Stimulated activated CD8-positive, alpha-beta memory T cell treated with anti-CD3 and anti-CD28 coated beads, Interleukin-2, amount 100 ng/mL, for 1 hour (primary cell): ENCODE results near the gene MYDGF.

ENCODE experiments used
- DNase-seq, 2 donors: peaks; one replicate each; pipeline ENCODE4 v3.0.0-alpha.2; 2020; ENCODE audit warnings: low read depth in 2 of 2

Gene MYDGF

DNA sequence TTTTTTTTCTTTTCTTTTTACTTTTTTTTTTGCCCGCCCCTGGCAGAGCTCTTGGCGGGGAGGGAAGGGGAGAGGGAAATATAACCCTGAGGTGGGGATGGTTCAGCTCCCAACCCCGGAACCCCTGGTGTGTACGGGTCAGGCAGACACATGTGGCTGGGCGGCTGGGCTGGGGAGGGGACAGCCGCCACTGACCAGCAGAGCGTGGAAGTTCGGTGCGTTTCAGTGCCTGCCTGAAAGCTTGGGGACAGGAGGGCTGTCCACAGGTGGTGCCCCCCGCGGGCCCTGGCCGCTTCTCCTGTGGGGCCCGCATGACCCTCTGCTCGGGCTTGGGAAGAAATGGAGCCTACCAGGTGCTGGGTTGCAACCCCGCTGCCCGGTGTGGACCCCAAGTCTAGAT, 5.2 kb upstream of the MYDGF start:
- DNase-seq: no peak

DNA sequence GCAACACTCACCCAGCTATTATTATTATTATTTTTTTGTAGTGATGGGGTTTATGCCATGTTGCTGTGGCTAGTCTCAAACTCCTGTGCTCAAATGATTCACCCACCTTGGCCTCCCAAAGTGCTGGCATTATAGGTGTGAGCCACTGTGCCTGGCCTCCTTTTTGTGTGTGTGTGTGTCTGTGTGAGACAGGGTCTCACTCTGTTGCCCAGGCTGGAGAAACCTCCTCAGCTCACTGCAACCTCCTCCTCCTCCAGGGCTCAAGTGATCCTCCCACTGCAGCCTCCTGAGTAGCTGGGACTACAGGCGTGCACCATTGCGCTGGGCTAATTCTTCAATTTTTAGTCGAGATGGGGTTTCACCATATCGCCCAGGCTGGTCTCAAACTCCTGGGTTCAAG, 3.6 kb upstream of the MYDGF start:
- no peak for DNase-seq

DNA sequence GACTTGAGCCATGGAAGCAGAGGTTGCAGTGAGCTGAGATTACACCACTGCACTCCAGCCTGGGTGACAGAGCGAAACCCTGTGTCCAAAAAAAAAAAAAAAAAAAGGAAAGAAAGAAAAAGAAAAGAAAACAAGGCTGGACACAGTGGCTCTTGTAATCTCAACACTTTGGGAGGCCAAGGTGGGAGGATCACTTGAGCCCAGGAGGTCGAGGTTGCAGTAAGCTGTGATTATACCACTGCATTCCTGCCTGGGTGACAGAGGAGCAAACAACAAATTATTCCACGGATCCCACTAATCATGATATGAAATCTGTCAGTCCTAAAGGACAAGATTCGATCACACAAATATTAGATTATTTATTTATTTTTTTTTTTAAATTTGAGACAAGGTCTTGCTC, 3.1 kb upstream of the MYDGF start:
- no peak for DNase-seq

DNA sequence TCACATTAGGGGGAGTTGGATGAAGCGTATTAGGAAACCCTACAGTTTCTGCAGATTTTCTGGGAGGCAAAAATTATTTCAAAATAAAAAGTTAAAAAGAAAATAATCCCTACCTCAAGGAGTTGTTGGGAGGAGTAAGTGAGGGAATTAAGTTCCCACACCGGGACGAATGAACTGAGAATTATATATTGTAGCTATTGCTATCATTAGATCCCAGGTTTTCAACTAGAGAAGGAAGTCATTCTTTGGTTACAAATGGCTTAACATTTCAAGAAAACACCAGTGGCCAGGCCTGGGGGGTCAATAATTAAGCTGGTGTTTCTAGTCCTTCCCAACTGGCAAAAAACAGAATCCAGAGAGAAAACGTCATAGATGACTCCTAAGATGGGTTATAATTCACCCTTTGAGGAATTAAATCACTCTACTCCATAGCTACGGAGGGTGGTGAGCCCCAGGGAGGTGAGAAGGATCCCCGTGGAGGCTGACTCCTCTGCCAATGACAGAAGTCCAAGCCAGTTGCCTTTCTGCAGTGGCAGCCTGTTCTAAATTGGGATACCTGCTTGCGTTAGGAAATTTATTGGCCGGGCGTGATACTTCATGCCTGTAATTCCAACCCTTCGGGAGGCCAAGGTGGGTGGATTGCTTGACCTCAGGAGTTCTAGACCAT, 1.2 kb upstream of the MYDGF start:
- no peak for DNase-seq

DNA sequence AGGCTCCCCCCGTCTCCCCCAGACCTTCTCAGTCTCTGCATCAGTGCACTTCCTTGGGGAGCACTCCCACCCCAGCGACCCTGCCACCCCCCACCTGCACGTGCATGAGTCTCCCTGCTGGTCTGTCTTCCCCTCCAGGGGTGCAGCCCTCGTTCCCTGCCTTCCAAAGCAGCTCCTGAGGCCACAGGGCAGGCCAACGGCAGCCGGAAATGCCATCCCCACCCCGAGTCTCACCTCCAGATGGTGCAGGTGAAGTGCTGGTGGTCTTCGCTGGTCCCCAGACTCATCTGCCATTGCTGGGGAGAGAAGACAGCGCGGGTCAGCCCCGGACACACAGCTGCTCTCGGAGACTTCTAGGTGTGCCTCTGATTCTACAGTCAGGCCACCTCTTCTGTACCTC, 5.5 kb downstream of the MYDGF start:
- DNase-seq: no peak

DNA sequence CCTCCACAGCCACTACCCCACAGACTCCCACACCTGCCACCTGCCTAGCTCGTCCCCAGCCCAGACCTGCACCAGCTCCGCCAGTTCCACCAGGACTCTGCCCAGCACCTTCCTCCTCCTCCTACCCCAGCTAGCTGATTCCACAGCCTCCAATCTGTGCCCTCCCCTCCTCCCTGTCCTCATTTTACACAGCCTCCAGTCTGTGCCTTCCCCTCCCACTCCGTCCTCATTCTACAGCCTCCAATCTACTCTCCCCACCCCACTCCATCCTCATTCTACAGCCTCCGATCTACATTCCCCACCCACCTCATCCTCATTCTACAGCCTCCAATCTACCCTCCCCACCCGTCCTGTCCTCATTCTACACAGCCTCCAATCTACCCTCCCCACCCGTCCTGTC, 7.3 kb downstream of the MYDGF start:
- DNase-seq: no peak

DNA sequence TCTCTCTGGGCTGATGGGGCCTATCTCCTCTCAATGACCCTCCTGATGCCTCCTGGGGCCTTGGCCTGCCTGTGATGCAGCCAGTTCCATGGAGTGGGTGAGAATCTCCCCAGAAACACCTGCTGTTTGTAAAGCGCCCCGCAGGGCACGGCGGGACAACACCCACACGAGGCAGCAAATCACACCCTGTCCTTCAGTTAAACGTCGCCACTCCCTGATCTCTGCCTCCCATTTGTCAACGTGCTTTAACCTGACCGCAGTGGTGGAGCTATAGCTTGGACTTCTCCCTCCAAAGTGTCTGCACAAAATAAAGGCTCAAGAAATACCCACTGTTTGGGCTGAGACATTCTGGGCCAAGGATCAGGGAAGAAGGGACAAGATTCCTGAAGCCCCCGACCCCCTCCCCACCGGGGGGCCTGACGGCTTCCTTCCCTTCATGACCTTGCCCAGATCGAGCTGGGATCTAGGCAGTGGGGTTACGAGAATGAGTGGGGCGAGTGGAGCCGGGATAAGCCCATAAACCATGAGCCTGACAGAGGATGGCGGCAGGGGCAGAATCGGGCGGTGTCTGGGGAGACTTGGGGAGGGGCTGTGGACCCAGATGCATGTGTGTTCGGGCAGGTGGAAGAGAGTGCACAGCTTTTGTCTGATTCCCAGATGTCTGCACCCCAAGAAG, 8.0 kb downstream of the MYDGF start:
- DNase-seq: no peak

DNA sequence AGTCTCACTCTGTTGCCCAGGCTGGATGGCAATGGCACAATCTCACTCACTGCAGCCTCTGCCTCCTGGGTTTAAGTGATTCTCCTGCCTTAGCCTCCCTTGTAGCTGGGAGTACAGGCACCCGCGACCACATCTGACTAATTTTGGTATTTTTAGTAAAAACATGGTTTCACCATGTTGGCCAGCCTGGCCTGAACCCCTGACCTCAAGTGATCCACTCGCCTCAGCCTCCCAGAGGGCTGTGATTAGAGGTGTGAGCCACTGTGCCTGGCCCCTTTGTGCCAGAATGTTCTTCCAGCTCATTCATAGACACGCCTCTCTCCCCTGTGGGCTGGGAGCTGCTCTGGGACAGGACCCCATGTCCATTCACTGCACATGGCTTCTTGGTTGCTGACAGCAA, 9.1 kb downstream of the MYDGF start:
- no peak for DNase-seq

DNA sequence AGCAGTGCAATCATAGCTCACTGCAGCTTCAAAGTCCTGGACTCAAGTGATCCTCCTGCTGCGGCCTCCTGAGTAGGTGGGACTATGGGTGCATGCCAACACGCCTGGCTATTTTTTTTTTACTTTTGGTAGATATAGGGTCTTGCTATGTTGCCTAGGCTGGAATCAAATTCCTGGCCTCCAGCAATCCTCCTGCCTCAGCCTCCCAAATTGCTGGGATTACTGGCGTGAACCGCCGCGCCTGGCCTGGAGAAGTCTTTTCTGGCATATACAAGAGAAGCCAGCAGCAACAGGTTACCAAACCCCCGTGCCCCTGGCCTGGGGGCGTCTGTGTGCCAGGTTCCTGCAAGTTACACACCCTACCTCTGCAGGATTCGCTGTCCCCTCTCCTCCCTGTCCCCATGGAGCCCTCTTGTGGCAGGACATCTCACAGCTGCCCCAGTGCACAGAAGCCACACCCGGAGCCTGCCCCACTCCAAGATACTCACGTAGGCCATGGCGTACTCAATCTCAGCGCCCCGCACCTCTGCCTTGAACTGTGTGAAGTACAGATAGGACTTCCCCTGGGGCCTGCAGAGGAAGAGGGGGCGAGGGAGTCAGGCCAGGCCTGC, 9.9 kb downstream of the MYDGF start:
- DNase-seq: no peak

DNA sequence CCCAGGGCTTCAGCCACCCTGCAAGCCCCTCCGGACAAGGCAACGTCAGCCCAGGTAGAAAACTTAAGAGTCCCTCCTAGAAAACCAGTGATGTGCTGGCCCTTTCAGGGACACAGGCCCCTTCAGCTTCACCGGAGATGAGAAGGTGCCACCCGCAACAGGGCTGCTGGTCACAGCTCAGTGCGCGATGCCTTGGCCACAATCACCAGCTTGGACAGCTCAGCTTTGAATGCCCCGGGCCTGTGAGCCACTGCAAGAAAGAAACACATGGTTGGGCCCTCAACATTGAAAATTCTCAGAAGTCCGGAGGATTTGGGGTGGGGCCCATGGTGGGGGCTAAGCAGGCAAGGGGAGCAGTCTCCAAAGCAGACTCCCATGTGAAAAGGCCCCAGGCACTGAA, 12.3 kb downstream of the MYDGF start:
- no peak for DNase-seq

DNA sequence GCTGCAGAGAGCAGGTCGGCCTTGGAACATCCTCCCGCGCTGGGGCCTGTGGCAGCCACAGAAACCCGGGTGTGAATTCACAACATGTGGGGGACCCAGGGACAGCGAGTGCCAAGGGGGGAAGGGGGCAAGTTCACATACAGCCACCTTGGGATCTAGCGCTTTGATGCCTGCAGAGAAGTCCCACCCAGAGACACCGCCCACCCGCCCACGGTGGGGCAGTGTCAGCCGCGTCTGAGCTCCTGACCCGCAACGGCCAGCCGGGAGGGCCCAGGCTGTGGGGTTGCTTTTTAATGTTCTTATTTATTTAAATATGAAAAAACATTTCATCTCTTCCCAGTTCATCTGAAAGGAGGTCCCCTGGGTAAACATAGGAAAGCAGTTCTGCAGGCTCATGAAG, 12.9 kb downstream of the MYDGF start:
- DNase-seq: no peak

DNA sequence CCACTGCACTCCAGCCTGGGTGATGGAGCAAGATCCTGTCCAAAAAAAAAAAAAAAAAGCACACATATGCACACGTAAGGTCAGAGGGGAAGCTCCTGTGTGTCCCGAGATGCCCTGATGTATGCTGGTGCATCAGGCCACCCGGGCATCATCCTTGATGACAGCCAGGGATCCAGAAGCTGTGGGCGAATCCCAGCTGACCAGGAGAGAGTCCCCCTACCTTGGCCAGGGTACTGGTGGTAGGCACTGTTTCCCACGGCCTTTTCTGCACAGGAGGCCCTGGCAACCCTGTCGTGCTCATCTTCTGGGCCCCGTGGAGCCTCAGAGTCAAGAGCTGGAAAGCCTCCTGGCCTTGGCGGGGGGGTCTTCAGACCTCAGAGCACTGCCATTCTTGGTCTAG, 14.0 kb downstream of the MYDGF start:
- no peak for DNase-seq

DNA sequence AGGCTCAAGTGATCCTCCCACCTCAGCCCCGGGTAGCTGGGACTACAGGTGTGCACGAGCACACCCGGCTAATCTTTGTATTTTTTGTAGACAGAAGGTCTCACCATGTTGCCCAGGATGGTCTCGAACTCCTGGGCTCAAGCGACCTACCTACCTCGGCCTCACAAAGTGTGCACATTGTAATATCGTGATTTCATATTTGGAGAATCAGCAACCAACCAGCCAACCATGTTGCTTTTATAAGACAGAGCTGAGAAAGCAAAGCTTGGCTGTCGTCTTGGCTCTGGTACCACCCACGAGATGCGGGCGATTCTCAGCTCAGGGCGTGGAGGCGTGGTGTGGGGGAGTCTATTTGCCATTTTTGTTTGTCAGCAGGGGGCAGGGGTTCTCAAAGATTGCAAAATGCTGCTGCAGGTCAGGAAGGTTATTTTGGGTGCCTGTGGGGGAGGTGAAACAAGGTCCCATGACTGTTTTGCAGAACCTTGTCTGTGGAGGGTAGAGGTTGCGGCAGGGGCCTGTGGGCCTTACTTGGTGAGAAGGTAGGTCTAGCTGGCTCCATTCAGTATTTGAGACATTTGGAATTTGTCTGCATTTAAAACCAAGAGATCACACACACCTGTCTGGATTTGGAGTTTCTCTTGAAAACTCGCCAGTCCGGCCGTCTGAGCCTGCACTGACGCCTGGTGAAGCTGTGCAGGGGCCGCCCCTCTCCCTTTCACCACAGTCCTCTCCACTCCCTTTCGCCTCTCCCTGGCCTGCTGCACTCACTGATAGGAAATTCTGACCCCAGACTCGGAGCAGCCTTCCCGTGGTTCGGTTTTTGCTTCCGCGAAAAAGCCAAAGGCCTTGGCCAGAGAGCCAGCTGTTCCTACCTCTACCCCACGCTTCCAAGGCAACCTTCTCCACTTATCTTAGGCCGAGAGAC, 15.4 kb downstream of the MYDGF start:
- no peak for DNase-seq

DNA sequence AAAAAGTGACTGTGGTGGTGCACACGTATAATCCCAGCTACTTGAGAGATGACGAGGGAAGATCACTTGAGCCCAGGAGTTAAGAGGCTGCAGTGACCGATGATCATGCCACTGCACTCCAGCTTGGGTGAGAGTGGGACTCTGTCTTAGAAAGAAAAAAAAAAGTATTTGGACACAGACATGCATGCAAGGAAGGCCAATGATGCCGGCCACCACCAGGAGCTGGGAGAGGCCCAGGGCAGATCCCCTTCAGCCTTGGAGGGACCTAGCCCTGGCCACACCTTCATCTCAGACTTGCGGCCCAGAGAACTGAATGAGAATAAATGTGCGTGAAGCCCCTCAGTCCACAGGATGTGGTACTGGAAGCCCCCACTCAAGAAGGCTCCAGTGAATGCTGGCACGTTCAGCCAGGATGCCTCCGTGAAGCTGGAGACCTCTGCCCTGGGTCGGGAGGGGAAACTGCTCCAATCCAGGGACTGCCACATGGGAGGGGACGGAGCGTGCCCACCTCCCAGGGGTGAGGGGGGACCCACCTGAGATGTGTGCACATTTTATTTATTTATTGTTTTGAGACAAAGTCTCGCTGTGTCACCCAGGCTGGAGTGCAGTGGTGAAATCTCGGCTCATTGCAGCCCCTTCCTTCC, 16.2 kb downstream of the MYDGF start:
- DNase-seq: no peak

DNA sequence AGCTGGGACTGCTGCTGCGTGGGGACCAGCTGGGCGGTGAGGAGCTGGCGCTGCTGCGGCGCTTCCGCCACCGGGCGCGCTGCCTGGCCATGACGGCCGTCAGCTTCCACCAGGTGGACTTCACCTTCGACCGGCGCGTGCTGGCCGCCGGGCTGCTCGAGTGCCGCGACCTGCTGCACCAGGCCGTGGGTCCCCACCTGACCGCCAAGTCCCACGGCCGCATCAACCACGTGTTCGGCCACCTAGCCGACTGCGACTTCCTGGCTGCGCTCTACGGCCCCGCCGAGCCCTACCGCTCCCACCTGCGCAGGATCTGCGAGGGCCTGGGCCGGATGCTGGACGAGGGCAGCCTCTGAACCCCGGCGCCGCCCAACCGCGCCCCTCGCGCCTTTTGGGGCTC, 18.1 kb downstream of the MYDGF start:
- no peak for DNase-seq

DNA sequence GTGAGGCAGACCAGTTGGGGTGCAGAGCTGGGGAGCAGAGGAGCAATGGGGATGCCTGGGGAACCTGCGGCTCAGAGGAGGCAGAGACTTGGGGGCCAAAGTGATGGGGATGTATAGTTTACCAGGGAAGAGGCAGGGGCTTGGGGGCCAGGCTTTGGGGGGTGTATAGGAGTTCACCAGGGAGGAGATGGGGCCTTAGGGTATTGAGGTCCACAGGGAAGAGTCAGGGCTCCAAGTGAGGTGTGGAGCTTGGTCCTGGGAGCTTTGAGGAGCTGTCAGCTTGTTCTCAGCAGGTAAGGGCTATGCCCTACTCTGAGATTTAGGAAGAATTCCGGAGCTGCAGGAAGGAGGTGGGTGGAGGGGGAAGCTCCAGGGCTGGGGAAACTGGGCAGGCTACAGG, 20.0 kb downstream of the MYDGF start:
- no peak for DNase-seq

DNA sequence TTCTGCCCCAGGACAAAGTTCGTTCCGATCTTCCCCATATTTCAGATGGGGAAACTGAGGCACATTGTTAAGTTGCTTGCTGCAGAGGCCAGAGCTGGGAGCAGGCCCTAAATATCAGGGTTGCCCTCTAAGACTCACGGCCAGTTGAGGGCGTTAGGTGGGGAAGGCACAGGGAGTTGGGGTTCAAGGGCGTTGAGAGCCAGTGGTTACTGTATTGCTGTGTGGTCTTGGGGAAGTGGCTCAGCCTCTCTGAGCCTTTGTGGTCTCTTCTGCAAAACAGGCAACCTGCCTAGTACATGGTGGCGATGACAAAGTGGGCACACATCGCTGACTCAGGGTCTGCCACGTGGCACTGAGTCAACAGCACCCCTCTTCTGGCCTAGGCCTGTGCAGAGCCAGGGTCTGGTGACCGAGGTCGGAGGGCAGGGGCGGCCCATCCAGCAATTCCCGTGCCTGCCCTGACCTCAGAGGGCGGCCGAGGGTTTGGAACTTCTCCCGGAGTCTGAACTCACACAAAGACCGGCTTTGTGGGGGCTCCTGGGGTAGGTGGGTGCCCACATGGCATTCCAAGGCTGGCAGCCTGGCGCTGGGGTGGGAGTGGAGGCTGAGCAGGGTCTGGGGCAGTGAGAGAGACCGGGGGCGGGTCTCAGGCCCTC, 20.6 kb downstream of the MYDGF start:
- no peak for DNase-seq

DNA sequence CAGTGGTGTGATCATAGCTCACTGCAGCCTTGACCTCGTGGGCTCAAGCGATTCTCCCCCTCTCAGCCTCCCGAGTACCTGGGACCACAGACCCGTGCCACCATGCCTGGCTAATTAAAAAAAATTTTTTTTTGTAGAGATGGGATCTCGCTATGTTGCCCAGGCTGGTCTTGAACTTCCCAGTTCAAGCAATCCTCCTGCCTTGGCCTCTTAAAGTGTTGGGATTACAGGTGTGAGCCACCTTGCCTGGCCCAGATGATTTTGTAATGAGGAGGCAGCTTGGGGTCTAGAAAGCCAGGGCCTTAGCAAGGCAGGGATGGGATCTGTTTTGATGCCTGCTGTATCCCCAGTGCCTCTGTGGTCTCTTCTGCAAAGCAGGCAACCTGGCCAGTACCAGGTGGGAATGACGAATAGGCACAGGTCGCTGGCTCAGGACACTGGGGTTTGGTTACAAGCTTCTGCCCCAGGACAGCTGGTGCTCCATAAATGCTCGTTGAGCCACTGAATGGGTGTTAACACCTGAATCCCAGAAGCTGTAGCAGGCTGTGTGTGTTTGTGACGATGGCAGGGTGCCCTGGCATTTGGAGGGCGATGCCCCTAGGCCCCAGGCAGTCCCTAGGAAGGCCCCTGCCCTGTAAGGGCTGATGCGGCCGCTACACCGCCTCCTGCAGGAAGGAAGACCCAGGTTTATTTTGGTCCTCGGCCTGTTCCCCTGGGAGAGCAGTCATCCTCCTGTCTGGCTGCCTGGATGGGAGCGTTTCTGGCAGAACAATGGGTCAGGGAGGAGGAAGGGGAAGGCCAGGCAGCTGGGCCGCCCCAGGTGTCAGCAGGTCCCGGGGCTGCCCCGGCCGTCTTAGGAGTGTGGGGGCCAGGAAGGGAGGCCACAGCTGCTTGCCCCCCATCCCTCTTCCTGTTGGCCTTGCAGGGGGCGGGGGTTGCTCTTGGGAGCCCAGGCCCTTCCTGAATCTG, 22.2 kb downstream of the MYDGF start:
- no peak for DNase-seq

DNA sequence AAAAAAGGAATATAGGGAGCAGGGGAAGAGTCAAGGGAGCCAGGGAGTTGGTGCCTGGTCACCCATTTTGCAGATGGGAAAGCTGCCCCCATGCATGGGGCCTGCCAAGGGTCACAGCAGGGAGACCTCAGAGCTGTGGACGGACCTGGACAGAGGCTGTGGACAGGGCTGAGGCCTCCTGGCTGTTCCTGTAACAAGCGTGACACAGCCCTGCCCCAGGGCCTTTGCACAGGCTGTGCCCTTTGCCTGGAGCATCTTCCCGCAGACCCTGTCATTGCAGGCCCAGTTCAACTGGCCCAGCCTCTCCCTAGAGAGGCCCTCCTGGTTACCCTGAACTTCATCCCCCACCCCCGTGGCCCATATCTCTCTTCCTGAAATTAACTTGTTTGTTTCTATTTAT, 24.4 kb downstream of the MYDGF start:
- DNase-seq: no peak

DNA sequence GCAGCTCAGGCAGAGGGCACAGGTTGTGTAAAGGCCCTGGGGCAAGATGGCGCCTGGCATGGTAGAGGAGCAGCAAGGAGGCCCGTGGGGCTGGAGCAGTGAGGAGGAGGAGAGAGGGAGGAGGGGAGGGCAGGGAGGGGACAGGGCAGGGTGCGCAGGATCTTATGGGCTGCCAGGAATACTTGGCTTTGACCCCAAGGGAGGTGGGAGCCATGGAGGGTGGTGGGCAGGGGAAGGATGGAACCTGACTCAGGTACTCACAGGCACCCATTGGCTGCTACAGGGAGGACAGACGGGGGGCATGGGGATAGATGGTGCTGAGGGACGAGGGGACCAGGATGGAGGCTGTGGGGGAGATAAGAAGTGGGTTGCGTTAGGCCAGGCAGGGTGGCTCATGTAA, 27.5 kb downstream of the MYDGF start:
- no peak for DNase-seq
